KMS-11 (cell line): ENCODE data around the gene TMEM179.

Experiments
- H2AFZ ChIP-seq: fragments of 200-600 bp; sonication (generic); 2 replicates; pipeline ENCODE4 v1.6.1; 2016; ENCODE audit warnings: antibody characterized with exemption, mixed run types, low read depth
- H3K27ac ChIP-seq: fragments of 200-600 bp; sonication (generic); 2 replicates; pipeline ENCODE4 v1.6.1; 2016; ENCODE audit warnings: mild to moderate bottlenecking, mixed run types
- H3K27me3 ChIP-seq: fragments of 200-600 bp; sonication (generic); 2 replicates; pipeline ENCODE4 v1.6.1; 2017; ENCODE audit warnings: mild to moderate bottlenecking, low read depth, mixed run types, moderate library complexity; ENCODE audit not compliant: insufficient read depth
- H3K36me3 ChIP-seq: fragments of 200-600 bp; sonication (generic); 2 replicates; pipeline ENCODE4 v1.6.1; 2017; ENCODE audit warnings: mild to moderate bottlenecking, mixed run types; ENCODE audit not compliant: insufficient read depth
- H3K4me1 ChIP-seq: fragments of 200-600 bp; sonication (generic); 2 replicates; pipeline ENCODE4 v1.6.1; 2016; ENCODE audit warnings: mild to moderate bottlenecking, low read depth, mixed run types; ENCODE audit not compliant: poor library complexity, severe bottlenecking
- H3K4me2 ChIP-seq: fragments of 200-600 bp; sonication (generic); 2 replicates; pipeline ENCODE4 v1.7.0; 2016; ENCODE audit warnings: mild to moderate bottlenecking, mixed run types
- H3K4me3 ChIP-seq: fragments of 200-600 bp; sonication (generic); IDR thresholded peaks from 2 replicates; pipeline ENCODE4 v1.6.1; 2017; ENCODE audit warnings: low read depth, low read length, mixed read lengths; ENCODE audit not compliant: insufficient read depth
- H3K79me2 ChIP-seq: fragments of 200-600 bp; sonication (generic); 2 replicates; pipeline ENCODE4 v1.6.1; 2016; ENCODE audit warnings: low read depth, mixed run types; ENCODE audit not compliant: insufficient read depth
- H3K9ac ChIP-seq: fragments of 200-600 bp; sonication (generic); 2 replicates; pipeline ENCODE4 v1.6.1; 2016; ENCODE audit warnings: mild to moderate bottlenecking, mixed run types
- H4K20me1 ChIP-seq: fragments of 200-600 bp; sonication (generic); 2 replicates; pipeline ENCODE4 v1.6.1; 2016; ENCODE audit warnings: mild to moderate bottlenecking, mixed run types; ENCODE audit not compliant: insufficient read depth
- TF ChIP-seq, protein P1 (sequence below): fragments of 200-600 bp; sonication (generic); conservative IDR thresholded peaks from 2 replicates; pipeline ENCODE4 v1.6.1; 2017; ENCODE audit warnings: low read depth, mild to moderate bottlenecking, antibody characterized with exemption, low read length, moderate library complexity, mixed read lengths

The TMEM179 gene

DNA sequence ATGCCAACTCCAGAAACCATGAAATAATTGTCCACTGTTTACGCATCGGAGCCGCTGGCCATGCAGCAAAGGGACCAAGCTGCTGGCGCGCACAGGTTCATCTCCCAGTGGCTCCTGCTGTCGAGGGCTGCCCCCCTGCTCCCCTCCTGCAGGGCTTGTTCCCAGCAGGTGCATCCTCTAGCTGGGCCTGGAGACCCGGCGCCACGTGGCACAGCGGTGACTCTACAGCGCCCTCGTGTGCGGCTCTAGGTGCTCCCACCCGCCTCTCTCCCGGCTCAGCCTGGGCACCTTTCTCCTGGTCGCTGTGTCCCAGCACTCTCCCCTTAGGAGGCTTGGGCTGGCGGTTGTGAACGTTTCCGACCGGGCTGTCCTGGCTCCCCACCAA, 47.3 kb upstream of the TMEM179 start:
- no peaks in the 10 kb centered on the region for H4K20me1 ChIP-seq
- no peak overlapping the region for H3K4me3 ChIP-seq
- H3K4me2 ChIP-seq: no peak overlapping the region
- no peak overlapping the region for H3K27ac ChIP-seq
- H3K4me1 ChIP-seq: no peaks in the 10 kb centered on the region
- H3K79me2 ChIP-seq: no peaks in the 10 kb centered on the region
- peaks cover 32% of the 10 kb centered on the region for H3K27me3 ChIP-seq
- TF ChIP-seq, protein P1, sequence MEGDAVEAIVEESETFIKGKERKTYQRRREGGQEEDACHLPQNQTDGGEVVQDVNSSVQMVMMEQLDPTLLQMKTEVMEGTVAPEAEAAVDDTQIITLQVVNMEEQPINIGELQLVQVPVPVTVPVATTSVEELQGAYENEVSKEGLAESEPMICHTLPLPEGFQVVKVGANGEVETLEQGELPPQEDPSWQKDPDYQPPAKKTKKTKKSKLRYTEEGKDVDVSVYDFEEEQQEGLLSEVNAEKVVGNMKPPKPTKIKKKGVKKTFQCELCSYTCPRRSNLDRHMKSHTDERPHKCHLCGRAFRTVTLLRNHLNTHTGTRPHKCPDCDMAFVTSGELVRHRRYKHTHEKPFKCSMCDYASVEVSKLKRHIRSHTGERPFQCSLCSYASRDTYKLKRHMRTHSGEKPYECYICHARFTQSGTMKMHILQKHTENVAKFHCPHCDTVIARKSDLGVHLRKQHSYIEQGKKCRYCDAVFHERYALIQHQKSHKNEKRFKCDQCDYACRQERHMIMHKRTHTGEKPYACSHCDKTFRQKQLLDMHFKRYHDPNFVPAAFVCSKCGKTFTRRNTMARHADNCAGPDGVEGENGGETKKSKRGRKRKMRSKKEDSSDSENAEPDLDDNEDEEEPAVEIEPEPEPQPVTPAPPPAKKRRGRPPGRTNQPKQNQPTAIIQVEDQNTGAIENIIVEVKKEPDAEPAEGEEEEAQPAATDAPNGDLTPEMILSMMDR: no peak
- no peaks in the 10 kb centered on the region for H3K36me3 ChIP-seq
- no peak overlapping the region for H3K9ac ChIP-seq
- H2AFZ ChIP-seq: no peak overlapping the region

- Histone ChIP-seq H3K79me2 (no peaks in the 10 kb centered on the region), H3K4me2 (no peak overlapping the region), H3K9ac (no peak overlapping the region)
These were observed 46.7 kb upstream of the TMEM179 start for GRCh38 chr14:104650981-104651875.

DNA sequence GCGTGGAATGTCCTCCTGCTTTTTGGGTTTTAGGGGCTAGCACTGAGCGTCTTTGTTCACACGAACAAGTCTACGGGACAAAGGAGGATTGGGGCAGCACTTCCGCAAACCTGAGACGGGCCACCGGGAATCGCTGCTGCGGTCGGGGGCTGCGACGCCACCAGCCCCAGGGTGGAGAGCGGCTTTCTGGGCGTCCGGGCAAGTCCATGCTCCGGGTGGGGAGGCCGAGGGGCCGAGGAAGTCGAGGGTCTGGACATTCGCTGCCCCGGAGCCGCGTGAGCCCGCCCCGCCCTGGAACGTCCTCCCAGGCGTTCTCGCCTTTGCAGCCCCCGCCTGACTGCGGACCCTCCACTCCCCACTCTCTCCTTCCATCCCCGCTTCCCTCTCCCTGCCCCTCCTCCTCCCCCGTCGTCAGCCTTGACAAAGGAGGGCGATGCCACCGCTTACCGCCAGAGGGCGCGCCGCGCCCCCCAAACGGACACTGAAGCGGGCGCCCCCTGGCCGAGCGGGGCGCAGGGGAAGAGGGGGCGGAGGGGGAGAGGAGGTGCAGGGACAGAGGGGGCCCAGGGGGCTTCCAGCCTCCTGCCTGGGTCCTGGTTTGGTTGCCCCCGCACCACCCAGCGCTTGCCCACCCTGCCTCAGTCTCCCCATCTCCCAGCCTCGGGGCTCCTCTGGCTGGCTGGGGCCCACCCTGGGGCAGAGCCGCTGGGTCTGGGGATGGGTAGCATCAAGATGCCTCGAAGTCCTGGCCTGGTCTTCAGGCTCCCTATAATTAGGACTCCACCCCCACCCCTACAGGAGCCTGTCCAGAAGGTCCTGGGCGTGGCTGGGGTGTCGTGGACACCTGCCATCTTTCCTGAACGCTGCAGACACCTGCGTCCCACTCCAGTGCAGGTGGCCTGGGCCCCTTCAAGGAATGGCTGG, 45.7 kb upstream of the TMEM179 start:
- H3K4me2 ChIP-seq: no peak overlapping the region
- no peaks in the 10 kb centered on the region for H3K36me3 ChIP-seq
- H3K27ac ChIP-seq: no peak overlapping the region
- no peak overlapping the region for H3K4me3 ChIP-seq
- TF ChIP-seq, protein P1: peak; percentile 68
- no peaks in the 10 kb centered on the region for H3K4me1 ChIP-seq
- H2AFZ ChIP-seq: no peak overlapping the region
- H3K27me3 ChIP-seq: peaks cover 31% of the 10 kb centered on the region
- H3K9ac ChIP-seq: no peak overlapping the region
- no peaks in the 10 kb centered on the region for H3K79me2 ChIP-seq
- H4K20me1 ChIP-seq: no peaks in the 10 kb centered on the region

More at GRCh38 chr14:104650981-104651875, 46.7 kb upstream of the TMEM179 start:
- peaks cover 35% of the 10 kb centered on the region for H3K27me3 ChIP-seq
- no peak overlapping the region for H3K27ac ChIP-seq
- no peaks in the 10 kb centered on the region for H3K36me3 ChIP-seq
- TF ChIP-seq, protein P1: no peak
- no peak overlapping the region for H3K4me3 ChIP-seq
- no peak overlapping the region for H2AFZ ChIP-seq
- no peaks in the 10 kb centered on the region for H3K4me1 ChIP-seq
- no peaks in the 10 kb centered on the region for H4K20me1 ChIP-seq

DNA sequence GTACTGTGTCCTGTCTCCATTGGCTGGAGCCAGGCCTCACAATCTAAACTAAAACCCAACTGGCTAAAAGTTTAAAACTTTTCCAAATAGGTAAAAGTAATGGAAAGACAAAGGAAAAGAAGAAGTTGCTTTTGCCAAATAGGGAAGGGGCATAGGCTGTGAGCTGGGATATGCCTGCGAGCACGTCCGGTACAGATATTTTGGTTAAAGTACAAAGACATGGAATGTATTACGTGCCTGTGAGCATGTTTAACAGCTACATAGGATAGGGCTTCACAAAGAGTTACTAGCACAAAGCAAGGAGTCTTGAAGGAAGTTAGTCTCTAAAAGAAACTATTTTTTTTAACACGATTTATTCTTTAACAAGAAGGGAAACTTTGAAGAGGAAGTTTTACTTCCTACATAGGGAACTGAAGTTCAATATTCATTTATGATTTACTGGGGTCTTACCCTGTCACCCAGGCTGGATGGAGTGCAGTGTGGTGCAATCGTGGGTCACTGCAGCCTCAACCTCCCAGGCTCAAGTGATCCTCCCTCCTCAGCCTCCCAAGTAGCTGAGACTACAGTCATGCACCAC, 43.0 kb upstream of the TMEM179 start:
- Histone ChIP-seq H3K9ac (no peak overlapping the region), H4K20me1 (no peaks in the 10 kb centered on the region), H2AFZ (no peak overlapping the region), H3K36me3 (no peaks in the 10 kb centered on the region), H3K4me1 (no peaks in the 10 kb centered on the region), H3K79me2 (no peaks in the 10 kb centered on the region), H3K4me3 (no peak overlapping the region), H3K27ac (no peak overlapping the region), H3K27me3 (peaks cover 42% of the 10 kb centered on the region), H3K4me2 (no peak overlapping the region)
- TF ChIP-seq, protein P1: no peak
